ENCODE measurements around the gene CPO.

GRCh38 chr2:206970589-206971360, 31.5 kb downstream of the CPO start:
- TF ChIP-seq CREB5 (CRISPR knock-in tag; IDR thresholded peaks at IDR 0.05; ENCODE audit: low read depth): no peak
- TF ChIP-seq TOX (CRISPR knock-in tag; IDR thresholded peaks at IDR 0.05; ENCODE audit: borderline replicate concordance): no peak
- no peak for TF ChIP-seq ARNTL (CRISPR knock-in tag; IDR thresholded peaks at IDR 0.05; ENCODE audit: borderline replicate concordance, low read depth)
- TF ChIP-seq POU6F1 (CRISPR knock-in tag; IDR thresholded peaks at IDR 0.05; ENCODE audit: borderline replicate concordance, low read depth): no peak
- no peak for TF ChIP-seq ESRRG (CRISPR knock-in tag; IDR thresholded peaks at IDR 0.05)
- no peak for TF ChIP-seq PPARA (CRISPR knock-in tag; IDR thresholded peaks at IDR 0.05; ENCODE audit: borderline replicate concordance)
- TF ChIP-seq ZFP30 (CRISPR knock-in tag; IDR thresholded peaks at IDR 0.05): no peak

Measured in SK-N-SH treated with all-trans-retinoic acid at 6 μM for 48 hours (cell line).